Measurements from ENCODE around the gene EIF2B1. TPM values are rescaled to one million over a fixed set of nuclear protein-coding genes. Genes with fewer than 3 reads are reported as not detected.

Gene EIF2B1
- total RNA-seq, 1 experiment from 2014 or later: 41.7 TPM

- CTCF ChIA-PET: no interaction called here
These were observed 11.9 kb upstream of the EIF2B1 start for GRCh38 chr12:123645380-123645779.

GRCh38 chr12:123643911-123644310, 10.4 kb upstream of the EIF2B1 start:
- no peak overlapping the region for H3K27ac ChIP-seq (ENCODE audit: low read depth, low read length)
- TF ChIP-seq MAX (IDR thresholded peaks at IDR 0.05) (no peak), EZH2 (IDR thresholded peaks at IDR 0.05) (no peak), FOSL1 (IDR thresholded peaks at IDR 0.05; ENCODE audit: low read depth) (no peak), SIN3A (IDR thresholded peaks at IDR 0.05; ENCODE audit: low read depth) (no peak), ZFX (IDR thresholded peaks at IDR 0.05) (no peak), ELF1 (IDR thresholded peaks at IDR 0.05; ENCODE audit: borderline replicate concordance, low read depth) (no peak), RAD21 (IDR thresholded peaks at IDR 0.05; ENCODE audit: low read depth) (no peak), POLR2AphosphoS5 (IDR thresholded peaks at IDR 0.05; ENCODE audit: low read depth, low read length) (no peak)
- ChIA-PET CTCF (no interaction called here), RAD21 (ENCODE audit: low non-redundant PET in 1 of 2, low total read pairs in 2 of 2, uncharacterized antibody in 2 of 2, unreplicated experiment in 2 of 2) (no interaction called here), POLR2A (no interaction called here)
- no peaks in the 10 kb centered on the region for H3K9me2 ChIP-seq (ENCODE audit: insufficient read depth)
- H3K9ac ChIP-seq (ENCODE audit: low read length): no peak overlapping the region
- H3K27me3 ChIP-seq (ENCODE audit: insufficient read depth, low read length): no peaks in the 10 kb centered on the region
- ATAC-seq (no peak), DNase-seq (ENCODE audit: low read depth, low spot score) (no peak)
- peaks cover 65% of the 10 kb centered on the region for H3K79me2 ChIP-seq (ENCODE audit: insufficient read depth, low read length)
- BruUV-seq (replicated peaks): no TSS peak
- H4K20me1 ChIP-seq (ENCODE audit: insufficient read depth): no peaks in the 10 kb centered on the region
- H3K4me3 ChIP-seq (replicated peaks in 1 of 2; ENCODE audit: low read depth in 1 of 2, low read length in 2 of 2): no peak overlapping the region
- H3K9me3 ChIP-seq (ENCODE audit: control insufficient read depth in 1 of 2, insufficient read depth in 1 of 2, low read depth in 1 of 2, low read length in 2 of 2): no peaks in the 10 kb centered on the region
- H3K36me3 ChIP-seq (ENCODE audit: control insufficient read depth in 1 of 2, insufficient read depth in 2 of 2, low read length in 2 of 2): peaks cover 44 to 52% of the 10 kb centered on the region in 2 experiments; a peak in 3 of 4 replicates
- no peak overlapping the region for H2AFZ ChIP-seq (ENCODE audit: low read depth, low read length, poor library complexity, severe bottlenecking)
- no peaks in the 10 kb centered on the region for H3K4me1 ChIP-seq (ENCODE audit: control insufficient read depth in 1 of 2, insufficient read depth in 2 of 2, low read length in 2 of 2)
- H3K4me2 ChIP-seq (ENCODE audit: low read length): no peak overlapping the region
- intact Hi-C loops (cut with micrococcal nuclease): no loop called here

More at GRCh38 chr12:123645380-123645779, 11.9 kb upstream of the EIF2B1 start:
- ATAC-seq (no peak), DNase-seq (ENCODE audit: low read depth, low spot score) (no peak)
- Histone ChIP-seq H3K9ac (ENCODE audit: low read length) (no peak overlapping the region), H3K4me2 (ENCODE audit: low read length) (no peak overlapping the region), H3K27ac (ENCODE audit: low read depth, low read length) (no peak overlapping the region), H3K9me3 (ENCODE audit: control insufficient read depth in 1 of 2, insufficient read depth in 1 of 2, low read depth in 1 of 2, low read length in 2 of 2) (no peaks in the 10 kb centered on the region), H3K79me2 (ENCODE audit: insufficient read depth, low read length) (peaks cover 61% of the 10 kb centered on the region), H3K27me3 (ENCODE audit: insufficient read depth, low read length) (no peaks in the 10 kb centered on the region), H4K20me1 (ENCODE audit: insufficient read depth) (no peaks in the 10 kb centered on the region), H3K4me3 (replicated peaks in 1 of 2; ENCODE audit: low read depth in 1 of 2, low read length in 2 of 2) (no peak overlapping the region), H3K36me3 (ENCODE audit: control insufficient read depth in 1 of 2, insufficient read depth in 2 of 2, low read length in 2 of 2) (peaks cover 32 to 60% of the 10 kb centered on the region in 2 experiments; a peak in 3 of 4 replicates), H2AFZ (ENCODE audit: low read depth, low read length, poor library complexity, severe bottlenecking) (no peak overlapping the region), H3K9me2 (ENCODE audit: insufficient read depth) (no peaks in the 10 kb centered on the region), H3K4me1 (ENCODE audit: control insufficient read depth in 1 of 2, insufficient read depth in 2 of 2, low read length in 2 of 2) (no peaks in the 10 kb centered on the region)
- POLR2A ChIA-PET: no interaction called here
- intact Hi-C loops (cut with micrococcal nuclease): no loop called here
- BruUV-seq (replicated peaks): no TSS peak
- RAD21 ChIA-PET (ENCODE audit: low non-redundant PET in 1 of 2, low total read pairs in 2 of 2, uncharacterized antibody in 2 of 2, unreplicated experiment in 2 of 2): no interaction called here
- TF ChIP-seq POLR2A (IDR thresholded peaks at IDR 0.05; ENCODE audit: borderline replicate concordance, extremely low read depth, insufficient read depth, insufficient read length) (no peak), ZBTB33 (IDR thresholded peaks at IDR 0.05; ENCODE audit: extremely low read depth, insufficient replicate concordance, low read length) (no peak), TCF7L2 (IDR thresholded peaks at IDR 0.05; ENCODE audit: borderline replicate concordance, extremely low read depth, insufficient read depth, insufficient read length) (no peak)

Data from HCT116 (cell line).